Small intestine (tissue), 7 donors: ENCODE results near the gene ANKS3. TPM values are rescaled to one million over a fixed set of nuclear protein-coding genes. Genes with fewer than 3 reads are reported as not detected.

Experiments used
- DNase-seq, 2 donors: peaks; one replicate each; pipeline versions ENCODE4 v3.0.0 to v3.0.0-alpha.2; 2013
- FAIRE-seq: peaks from 2 replicates; lab custom pipeline; 2012; peaks lifted over from hg19 to GRCh38; lab: Jason Lieb, UNC
- H3K27ac ChIP-seq, 3 donors: one replicate each; pipeline ENCODE4 v1.5.1; 2013; ENCODE audit warnings: low read length in 2 of 3, mild to moderate bottlenecking in 2 of 3, control low read depth in 1 of 3, inconsistent platforms in 1 of 3, low read depth in 1 of 3, moderate library complexity in 1 of 3
- H3K27me3 ChIP-seq, 3 donors: one replicate each; pipeline ENCODE4 v1.6.1; 2013; ENCODE audit warnings: low read length in 3 of 3, inconsistent platforms in 1 of 3; ENCODE audit not compliant: control insufficient read depth in 3 of 3, insufficient read depth in 3 of 3
- H3K36me3 ChIP-seq, 3 donors: one replicate each; pipeline ENCODE4 v1.6.1; 2013; ENCODE audit warnings: low read length in 3 of 3, inconsistent platforms in 1 of 3, low read depth in 1 of 3, mild to moderate bottlenecking in 1 of 3, moderate library complexity in 1 of 3; ENCODE audit not compliant: control insufficient read depth in 3 of 3, insufficient read depth in 2 of 3
- H3K4me1 ChIP-seq, 3 donors: one replicate each; pipeline ENCODE4 v1.6.1; 2013; ENCODE audit warnings: low read length in 2 of 3, inconsistent platforms in 1 of 3, low read depth in 1 of 3, mild to moderate bottlenecking in 1 of 3, moderate library complexity in 1 of 3; ENCODE audit not compliant: control insufficient read depth in 3 of 3, insufficient read depth in 2 of 3
- H3K4me3 ChIP-seq, 3 donors: one replicate each; pipeline ENCODE4 v1.5.1; 2013; ENCODE audit warnings: low read length in 3 of 3, control low read depth in 1 of 3, inconsistent platforms in 1 of 3, low read depth in 1 of 3, mild to moderate bottlenecking in 1 of 3, moderate library complexity in 1 of 3
- H3K9me3 ChIP-seq, 2 donors: one replicate each; pipeline ENCODE4 v1.6.1; 2013; ENCODE audit warnings: low read depth in 1 of 2, low read length in 1 of 2; ENCODE audit not compliant: control insufficient read depth in 2 of 2, insufficient read depth in 1 of 2
- WGBS, 3 donors: extraction: QIAGEN DNeasy Blood & Tissue Kit; methylation state at CpG; one replicate each; pipeline ENCODE4 v1.1.7; 2013; 5-methylcytosine and 5-hydroxymethylcytosine counted together
- polyA plus RNA-seq, 4 donors: library from polyadenylated mRNA; stranded (reverse) in 3 of 4; unstranded in 1 of 4; fragments of 200-250 nt in 3 of 4; fragments of 120-200 nt in 1 of 4; gene quantifications; one replicate each; pipeline versions ENCODE4 v1.2.1 to v1.2.3, GENCODE V29; 2013
- donor health status: healthy with polysubstance abuse.
- donor health status: control.
- donor health status: control.
- donor health status: Bipolar disorder and iron deficiency.
- donor health status: healthy.

The ANKS3 gene
- polyA plus RNA-seq, 4 donors, result 11.6 to 16.9 (median 13.8) TPM

- Histone ChIP-seq H3K36me3 (peaks cover 12 to 64% (median 17%) of the 10 kb centered on the region in 3 donors), H3K4me1 (peaks cover 0 to 20% (median 13%) of the 10 kb centered on the region in 3 donors), H3K9me3 (no peaks in the 10 kb centered on the region), H3K4me3 (no peak overlapping the region), H3K27me3 (no peaks in the 10 kb centered on the region), H3K27ac (no peak overlapping the region)
- FAIRE-seq (no peak), DNase-seq (no peak)
- WGBS, 3 donors, result 89 to 92% (median 89%) methylated on average over 7 of the region's 7 CpGs
These were observed 29.7 kb upstream of the ANKS3 start for GRCh38 chr16:4763791-4764190.

GRCh38 chr16:4762205-4762604 lies 28.1 kb upstream of the ANKS3 start:
- 90 to 96% (median 94%) methylated on average over 6 to 9 of the region's 9 CpGs for WGBS, 3 donors
- Histone ChIP-seq H3K36me3 (peaks cover 17 to 78% (median 17%) of the 10 kb centered on the region in 3 donors), H3K27ac (no peak overlapping the region), H3K27me3 (no peaks in the 10 kb centered on the region), H3K4me1 (peaks cover 0 to 11% (median 6%) of the 10 kb centered on the region in 3 donors), H3K9me3 (no peaks in the 10 kb centered on the region), H3K4me3 (no peak overlapping the region)
- no peak for DNase-seq
- no peak for FAIRE-seq

DNA sequence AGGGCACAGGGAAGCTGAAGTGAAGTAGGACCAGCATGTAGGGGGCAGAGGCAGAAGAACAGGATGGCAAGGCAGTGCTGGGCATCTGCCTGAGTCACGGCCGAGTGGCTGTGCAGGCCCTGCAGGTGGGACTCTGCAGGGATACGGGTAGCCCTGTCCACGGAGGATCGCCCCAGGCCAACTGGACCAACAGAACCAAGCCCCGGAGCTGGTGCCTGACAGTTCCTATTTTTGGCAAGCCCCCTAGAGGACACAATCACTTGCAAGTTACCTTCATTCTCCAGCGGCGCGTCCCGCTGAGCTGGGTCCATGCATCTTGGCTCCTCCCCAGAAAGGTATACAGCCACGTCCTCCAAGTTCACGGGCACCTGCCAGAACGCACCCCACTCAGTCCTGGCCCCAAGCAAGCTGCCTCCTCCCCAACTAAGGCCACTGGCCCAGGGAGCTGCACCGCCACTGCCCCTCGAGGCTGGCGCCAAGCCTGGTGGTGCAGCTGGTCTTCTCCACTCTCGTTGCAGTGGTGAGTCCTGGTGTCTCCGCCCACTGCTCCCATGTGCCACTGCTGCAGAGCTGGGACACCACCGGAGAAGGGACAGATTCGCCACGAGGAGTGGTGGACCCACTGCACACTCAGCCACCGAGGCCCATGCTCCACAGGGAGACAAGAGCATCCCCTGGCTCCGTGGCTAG lies 26.3 kb upstream of the ANKS3 start:
- no peaks in the 10 kb centered on the region for H3K27me3 ChIP-seq
- peaks cover 17 to 82% (median 19%) of the 10 kb centered on the region in 3 donors for H3K36me3 ChIP-seq
- 90 to 92% (median 91%) methylated on average over 22 to 23 of the region's 23 CpGs for WGBS, 3 donors
- H3K9me3 ChIP-seq, result no peaks in the 10 kb centered on the region
- DNase-seq (no peak), FAIRE-seq (no peak)
- H3K4me3 ChIP-seq, result no peak overlapping the region
- peaks cover 0 to 3% (median 0%) of the 10 kb centered on the region in 3 donors for H3K4me1 ChIP-seq
- H3K27ac ChIP-seq, result no peak overlapping the region

DNA sequence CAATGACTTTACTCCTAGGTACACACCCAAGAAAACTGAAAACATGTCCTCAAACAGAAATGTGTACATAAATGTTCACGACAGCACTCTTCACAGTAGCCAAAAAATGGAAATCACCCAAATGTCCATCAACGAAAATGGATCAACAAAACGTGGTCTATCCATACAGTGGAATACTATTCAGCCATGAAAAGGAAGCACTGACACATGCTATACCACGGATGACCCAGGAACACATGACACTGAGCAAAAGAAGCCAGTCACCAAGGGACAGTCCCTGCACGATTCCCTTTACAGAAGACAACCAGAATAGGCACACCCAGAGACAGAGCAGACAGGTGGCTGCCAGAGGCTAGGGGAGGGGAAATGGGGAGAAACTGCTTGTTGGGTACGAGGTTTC lies 21.6 kb upstream of the ANKS3 start:
- Histone ChIP-seq H3K27ac (no peak overlapping the region), H3K27me3 (no peaks in the 10 kb centered on the region), H3K4me1 (no peaks in the 10 kb centered on the region), H3K36me3 (peaks cover 5 to 84% (median 20%) of the 10 kb centered on the region in 3 donors), H3K4me3 (no peak overlapping the region), H3K9me3 (peaks cover 0 to 6% of the 10 kb centered on the region in 2 donors)
- FAIRE-seq (no peak), DNase-seq (no peak)
- WGBS, 3 donors, result 96 to 99% (median 97%) methylated on average over 6 of the region's 6 CpGs

DNA sequence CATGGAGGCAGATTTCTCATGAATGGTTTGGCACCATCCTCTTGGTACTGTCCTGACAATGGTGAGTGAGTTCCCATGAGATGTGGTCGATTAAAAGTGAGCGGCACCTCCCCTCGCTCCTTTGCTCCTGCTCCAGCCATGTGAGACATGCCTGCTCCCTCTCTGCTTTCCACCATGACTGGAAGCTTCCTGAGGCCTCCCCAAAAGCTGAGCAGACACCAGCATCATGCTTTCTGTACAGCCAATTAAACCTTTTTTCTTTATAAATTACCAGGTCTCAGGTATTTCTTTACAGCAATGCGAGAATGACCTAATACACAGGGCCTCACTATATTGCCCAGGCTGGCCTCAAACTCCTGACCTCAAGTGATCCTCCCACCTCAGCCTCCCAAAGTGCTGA lies 20.8 kb upstream of the ANKS3 start:
- Histone ChIP-seq H3K27ac (no peak overlapping the region), H3K9me3 (peaks cover 0 to 6% of the 10 kb centered on the region in 2 donors), H3K27me3 (no peaks in the 10 kb centered on the region), H3K4me3 (no peak overlapping the region), H3K4me1 (no peaks in the 10 kb centered on the region), H3K36me3 (peaks cover 5 to 83% (median 16%) of the 10 kb centered on the region in 3 donors)
- WGBS, 3 donors, result 97 to 100% (median 100%) methylated on average over 4 of the region's 4 CpGs
- DNase-seq (no peak), FAIRE-seq (no peak)

GRCh38 chr16:4753227-4753626 lies 19.2 kb upstream of the ANKS3 start:
- H3K4me1 ChIP-seq, result no peaks in the 10 kb centered on the region
- no peak overlapping the region for H3K4me3 ChIP-seq
- no peak for FAIRE-seq
- no peak overlapping the region for H3K27ac ChIP-seq
- no peaks in the 10 kb centered on the region for H3K27me3 ChIP-seq
- H3K9me3 ChIP-seq, result peaks cover 0 to 6% of the 10 kb centered on the region in 2 donors
- H3K36me3 ChIP-seq, result peaks cover 5 to 83% (median 10%) of the 10 kb centered on the region in 3 donors
- no peak for DNase-seq
- 93 to 95% (median 95%) methylated on average over 11 of the region's 11 CpGs for WGBS, 3 donors

DNA sequence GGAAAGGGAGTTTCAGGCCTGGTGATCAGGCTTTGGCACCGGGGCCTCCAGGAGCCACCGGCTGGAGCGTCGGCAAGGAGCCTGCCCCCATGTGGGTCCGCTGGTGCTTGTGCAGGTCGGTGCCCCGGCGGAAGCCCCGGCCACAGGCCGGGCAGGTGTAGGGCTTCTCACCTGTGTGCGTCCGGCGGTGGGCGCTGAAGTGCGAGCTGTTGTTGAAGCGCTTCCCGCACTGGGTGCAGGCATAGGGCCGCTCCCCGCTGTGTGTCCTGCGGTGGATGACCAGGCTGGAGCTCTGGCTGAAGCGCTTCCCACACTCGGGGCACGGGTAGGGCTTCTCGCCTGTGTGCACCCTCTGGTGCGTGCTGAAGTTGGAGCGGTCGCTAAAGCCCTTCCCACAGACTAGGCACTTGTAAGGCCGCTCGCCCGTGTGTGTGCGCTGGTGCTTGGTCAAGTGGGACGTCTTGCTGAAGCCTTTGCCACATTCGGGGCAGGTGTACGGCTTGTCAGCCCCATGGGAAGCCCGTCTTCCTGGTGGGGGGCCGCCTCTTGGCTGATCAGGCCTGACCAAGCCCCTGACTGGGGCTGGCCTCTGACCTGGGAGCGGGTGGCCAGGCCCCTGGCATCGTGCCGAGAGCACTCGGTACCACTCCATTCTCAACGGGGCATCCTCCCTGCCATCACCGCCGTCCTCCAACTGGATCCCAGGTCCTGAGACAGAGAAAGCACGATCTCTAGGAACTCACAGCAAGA lies 18.5 kb upstream of the ANKS3 start:
- peaks cover 0 to 6% of the 10 kb centered on the region in 2 donors for H3K9me3 ChIP-seq
- no peaks in the 10 kb centered on the region for H3K4me1 ChIP-seq
- H3K36me3 ChIP-seq, result peaks cover 5 to 79% (median 9%) of the 10 kb centered on the region in 3 donors
- H3K27me3 ChIP-seq, result no peaks in the 10 kb centered on the region
- 96 to 98% (median 97%) methylated on average over 39 to 44 of the region's 44 CpGs for WGBS, 3 donors
- H3K27ac ChIP-seq, result no peak overlapping the region
- FAIRE-seq (no peak), DNase-seq (no peak)
- H3K4me3 ChIP-seq, result no peak overlapping the region

DNA sequence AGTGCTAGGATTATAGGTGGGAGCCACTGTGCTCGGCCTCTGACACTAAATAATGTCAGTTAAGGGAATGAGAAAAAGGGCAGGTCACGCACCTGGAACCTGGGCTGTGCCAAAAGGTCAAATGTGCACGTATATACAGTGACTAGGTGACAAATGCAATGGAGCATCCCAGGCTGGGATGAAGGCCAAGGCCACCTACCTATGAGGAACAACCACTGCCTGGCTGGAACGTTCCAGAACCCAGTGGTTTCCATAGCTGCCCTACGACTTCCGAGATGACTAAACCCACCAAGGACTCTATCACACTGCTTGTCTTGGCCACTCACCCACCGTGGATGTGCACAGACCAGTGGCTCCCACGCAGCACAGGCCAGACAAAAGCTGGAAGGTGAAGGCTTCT lies 16.8 kb upstream of the ANKS3 start:
- Histone ChIP-seq H3K27ac (no peak overlapping the region), H3K36me3 (peaks cover 5 to 76% (median 9%) of the 10 kb centered on the region in 3 donors)
- 81 to 88% (median 81%) methylated on average over 8 of the region's 8 CpGs for WGBS, 3 donors

More for the DNA sequence above, 16.8 kb upstream of the ANKS3 start:
- no peak overlapping the region for H3K4me3 ChIP-seq
- FAIRE-seq, result no peak
- H3K9me3 ChIP-seq, result peaks cover 0 to 6% of the 10 kb centered on the region in 2 donors
- no peak for DNase-seq
- no peaks in the 10 kb centered on the region for H3K4me1 ChIP-seq
- no peaks in the 10 kb centered on the region for H3K27me3 ChIP-seq
